Prostate gland (tissue), 2 donors: ENCODE data around the gene VRK3. TPM values are rescaled to one million over a fixed set of nuclear protein-coding genes. Genes with fewer than 3 reads are reported as not detected.

Experiments
- DNase-seq: peaks from one replicate; pipeline ENCODE4 v3.0.0-alpha.2; 2019; ENCODE audit warnings: low spot score
- H3K27ac ChIP-seq, 2 donors: fragments of 200-600 bp; sonication (generic); 2 replicates each; pipeline ENCODE4 v1.5.1; 2017 to 2019
- H3K27me3 ChIP-seq: fragments of 200-600 bp; sonication (generic); replicated peaks from 2 replicates; pipeline ENCODE4 v1.5.1; 2019; ENCODE audit not compliant: insufficient read depth
- H3K36me3 ChIP-seq, 2 donors: fragments of 200-600 bp; sonication (generic); 1 replicate in 1 of 2; 2 replicates in 1 of 2; pipeline versions ENCODE4 v1.5.1 to v1.8.1; 2017 to 2019
- H3K4me1 ChIP-seq: fragments of 200-600 bp; sonication (generic); replicated peaks from 2 replicates; pipeline ENCODE4 v1.5.1; 2019
- H3K4me3 ChIP-seq, 2 donors: fragments of 200-600 bp; sonication (generic); 2 replicates each; pipeline ENCODE4 v1.5.1; 2017 to 2019
- H3K9me3 ChIP-seq: fragments of 200-600 bp; sonication (generic); 2 replicates; pipeline ENCODE4 v1.5.1; 2017
- CTCF ChIP-seq, 4 experiments: fragments of 200-600 bp in 2 of 4; fragments of 450-650 bp in 2 of 4; sonication (generic) in 2 of 4; IDR thresholded peaks; 1 replicate in 3 of 4; 2 replicates in 1 of 4; pipeline ENCODE4 v1.5.1; 2016 to 2019; ENCODE audit warnings: antibody characterized with exemption in 4 of 4, mild to moderate bottlenecking in 2 of 4, moderate library complexity in 2 of 4
- POLR2A ChIP-seq: fragments of 450-650 bp; IDR thresholded peaks from one replicate; pipeline ENCODE4 v1.6.1; 2016; ENCODE audit warnings: antibody characterized with exemption, mild to moderate bottlenecking
- POLR2AphosphoS5 ChIP-seq: sonication (generic); formaldehyde crosslinking; IDR thresholded peaks from one replicate; pipeline ENCODE4 v1.6.1; 2017; ENCODE audit warnings: antibody characterized with exemption
- WGBS: methylation state at CpG from one replicate; pipeline ENCODE4 v1.1.5; 2018; 5-methylcytosine and 5-hydroxymethylcytosine counted together
- intact Hi-C: fragments of 100-400 bp; cut with DNase I; formaldehyde crosslinking; loops from one replicate; pipeline ENCODE4 v1.14.2; 2022
- total RNA-seq, 2 donors: library from RNA; depleted of rRNA; stranded (reverse); fragments of >200 nt; gene quantifications; one replicate each; pipeline ENCODE4 v1.1.0, GENCODE V29; 2016

Gene VRK3
- total RNA-seq, 2 donors from 2014 or later: 47.8 to 76.5 TPM

DNA sequence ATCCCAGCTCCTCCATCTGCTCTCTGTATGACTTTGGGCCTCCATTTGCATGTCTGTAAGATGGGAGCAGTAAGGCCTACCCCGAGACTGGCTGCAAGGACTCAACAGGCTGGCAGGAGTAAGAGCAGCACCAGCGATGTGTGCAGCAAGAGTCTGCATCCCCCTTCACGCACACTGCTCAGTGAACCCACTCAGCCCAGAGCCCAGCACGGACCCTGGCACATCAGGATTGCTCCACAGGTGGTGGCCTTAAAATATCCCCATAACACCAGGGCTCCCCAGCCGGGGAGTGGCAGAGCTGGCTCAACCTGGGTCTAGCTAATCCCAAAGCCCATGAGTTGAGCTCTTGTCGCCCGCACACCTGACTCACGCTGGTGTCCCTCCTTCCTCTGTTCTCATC, 23.4 kb downstream of the VRK3 start:
- 96% methylated on average over 8 of the region's 8 CpGs for WGBS
- H3K27ac ChIP-seq: no peak overlapping the region
- no peak for DNase-seq
- TF ChIP-seq POLR2AphosphoS5 (no peak), CTCF (IDR thresholded peaks at IDR 0.05) (no peak), POLR2A (no peak)
- H3K27me3 ChIP-seq: no peaks in the 10 kb centered on the region
- intact Hi-C loops: no loop called here
- peaks cover 12 to 18% of the 10 kb centered on the region in 2 donors for H3K36me3 ChIP-seq
- no peaks in the 10 kb centered on the region for H3K4me1 ChIP-seq
- no peaks in the 10 kb centered on the region for H3K9me3 ChIP-seq
- H3K4me3 ChIP-seq: no peak overlapping the region

DNA sequence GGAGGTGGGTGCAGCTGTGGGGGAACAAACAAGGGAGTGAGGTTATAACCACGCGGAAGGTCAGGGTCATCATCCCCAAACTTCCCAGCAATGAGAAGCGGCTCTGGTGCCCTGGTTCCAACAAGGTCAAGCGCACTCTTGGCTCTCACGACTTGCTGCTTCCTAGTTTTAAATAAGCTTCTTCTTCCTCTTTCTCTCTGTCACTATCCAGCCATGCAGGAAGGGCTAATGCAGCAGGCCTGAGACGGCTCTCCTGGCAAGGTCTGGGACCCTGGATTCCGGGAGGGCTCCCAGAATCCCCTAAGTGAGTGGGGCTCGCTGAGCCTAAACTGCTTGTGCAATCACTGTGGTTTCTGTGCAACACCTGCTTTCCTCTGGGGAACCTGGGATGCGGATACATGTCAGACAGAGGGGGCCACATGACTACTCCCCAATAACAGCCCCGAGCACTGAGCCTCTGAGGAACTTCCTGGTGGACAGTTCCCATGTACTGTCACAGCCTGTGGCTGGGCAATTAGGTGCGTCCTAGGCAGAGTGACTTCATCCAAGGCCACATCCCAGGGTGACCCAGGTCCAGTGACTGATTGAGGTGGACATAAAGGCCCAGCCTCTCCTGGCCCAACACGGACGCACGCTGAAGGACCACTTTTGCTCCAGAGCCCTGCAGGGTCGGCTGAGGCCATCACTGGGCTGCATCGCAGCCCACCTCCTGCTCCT, 24.2 kb downstream of the VRK3 start:
- no peaks in the 10 kb centered on the region for H3K27me3 ChIP-seq
- 90% methylated on average over 16 of the region's 16 CpGs for WGBS
- peaks cover 12 to 18% of the 10 kb centered on the region in 2 donors for H3K36me3 ChIP-seq
- H3K4me1 ChIP-seq: no peaks in the 10 kb centered on the region
- H3K4me3 ChIP-seq: no peak overlapping the region
- H3K9me3 ChIP-seq: no peaks in the 10 kb centered on the region
- no peak for TF ChIP-seq POLR2A
- no peak overlapping the region for H3K27ac ChIP-seq
- intact Hi-C loops: no loop called here
- no peak for DNase-seq

GRCh38 chr19:50000038-50000840, 24.9 kb downstream of the VRK3 start:
- Histone ChIP-seq H3K4me1 (no peaks in the 10 kb centered on the region), H3K27me3 (no peaks in the 10 kb centered on the region), H3K27ac (no peak overlapping the region), H3K36me3 (peaks cover 9 to 20% of the 10 kb centered on the region in 2 donors), H3K4me3 (no peak overlapping the region), H3K9me3 (no peaks in the 10 kb centered on the region)
- WGBS: 88% methylated on average over 20 of the region's 20 CpGs
- intact Hi-C loops: no loop called here
- DNase-seq: no peak
- no peak for TF ChIP-seq CTCF (IDR thresholded peaks at IDR 0.05)
- no peak for TF ChIP-seq POLR2AphosphoS5
- TF ChIP-seq POLR2A: no peak

- TF ChIP-seq POLR2AphosphoS5 (no peak), CTCF (IDR thresholded peaks at IDR 0.05) (no peak), POLR2A (no peak)
- Histone ChIP-seq H3K27ac (no peak overlapping the region), H3K36me3 (peaks cover 9 to 28% of the 10 kb centered on the region in 2 donors), H3K27me3 (no peaks in the 10 kb centered on the region), H3K4me1 (no peaks in the 10 kb centered on the region), H3K4me3 (no peak overlapping the region), H3K9me3 (no peaks in the 10 kb centered on the region)
- WGBS: 57% methylated on average over 6 of the region's 6 CpGs
- DNase-seq: no peak
- intact Hi-C loops: no loop called here
Observed at GRCh38 chr19:49999371-50000010, 25.7 kb downstream of the VRK3 start.

DNA sequence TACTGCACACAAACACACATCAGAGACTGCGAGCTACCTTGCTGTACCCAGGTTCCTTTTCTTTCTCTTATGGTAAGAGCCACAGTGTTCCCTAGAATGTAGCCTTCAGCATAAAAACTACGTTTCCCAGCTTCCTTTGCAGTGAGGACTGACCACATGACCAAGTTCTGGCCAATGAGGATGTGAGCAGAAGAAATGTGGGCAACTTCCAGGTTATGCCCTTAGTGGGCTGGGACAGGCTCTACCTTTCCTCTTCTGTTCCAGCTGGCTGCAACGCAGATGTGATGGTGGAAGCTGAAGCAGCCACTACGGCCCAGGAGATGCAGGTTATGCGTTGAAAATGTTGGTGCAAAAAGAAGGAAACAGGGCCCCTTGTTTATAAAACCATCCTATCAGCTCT, 27.5 kb downstream of the VRK3 start:
- 65% methylated on average over 5 of the region's 5 CpGs for WGBS

More for the DNA sequence above, 27.5 kb downstream of the VRK3 start:
- Histone ChIP-seq H3K4me1 (no peaks in the 10 kb centered on the region), H3K36me3 (peaks cover 12 to 28% of the 10 kb centered on the region in 2 donors), H3K27me3 (no peaks in the 10 kb centered on the region), H3K27ac (no peak overlapping the region), H3K9me3 (no peaks in the 10 kb centered on the region), H3K4me3 (no peak overlapping the region)
- intact Hi-C loops: no loop called here
- no peak for DNase-seq
- no peak for TF ChIP-seq POLR2AphosphoS5
- TF ChIP-seq CTCF (IDR thresholded peaks at IDR 0.05): no peak
- no peak for TF ChIP-seq POLR2A
